ENCODE measurements around the gene CISD3.

Gene CISD3

GRCh38 chr17:38735161-38735997 is 5.2 kb downstream of the CISD3 start:
- Histone ChIP-seq H3K4me1 (ENCODE audit: control insufficient read depth, insufficient read depth, low read length) (peaks cover 5% of the 10 kb centered on the region), H3K27ac (ENCODE audit: extremely low read depth, low read depth, low read length) (no peak overlapping the region), H3K9me3 (ENCODE audit: control insufficient read depth, insufficient read depth, low read depth, low read length) (no peaks in the 10 kb centered on the region), H3K4me3 (ENCODE audit: low read depth, low read length) (no peak overlapping the region), H3K36me3 (ENCODE audit: control insufficient read depth in 2 of 2, insufficient read depth in 1 of 2, low read length in 2 of 2) (peaks cover 23 to 86% of the 10 kb centered on the region in 2 experiments)
- ChIA-PET CTCF (interaction anchor here (0.5 to 3.7 kb wide), 43 partner anchors 9 to 501 kb away, joined by 3 to 60 read pairs (median 4); partner anchors contain the start of gene EPOP), POLR2A (interaction anchor here (0.5 to 3.2 kb wide), 16 partner anchors 9 to 63 kb away, joined by 3 to 18 read pairs (median 4); partner anchors contain the start of genes PCGF2 and PSMB3)
- TF ChIP-seq KLF16 (tag by site-specific recombination; IDR thresholded peaks at IDR 0.05) (no peak), PRDM10 (tag by site-specific recombination; IDR thresholded peaks at IDR 0.05) (peak; percentile 45), ZNF248 (tag by site-specific recombination; IDR thresholded peaks at IDR 0.05) (no peak), ZFP41 (tag by site-specific recombination; IDR thresholded peaks at IDR 0.05; ENCODE audit: borderline replicate concordance) (no peak), ZNF148 (tag by site-specific recombination; IDR thresholded peaks at IDR 0.05; ENCODE audit: borderline replicate concordance) (no peak), PRDM6 (tag by site-specific recombination; IDR thresholded peaks at IDR 0.05) (no peak), ZBTB10 (tag by site-specific recombination; IDR thresholded peaks at IDR 0.05) (peak; percentile 85), ZNF473 (tag by site-specific recombination; IDR thresholded peaks at IDR 0.05) (no peak), ZNF518A (tag by site-specific recombination; conservative IDR thresholded peaks at IDR 0.05; ENCODE audit: low read depth) (no peak), ZNF529 (tag by site-specific recombination; IDR thresholded peaks at IDR 0.05; ENCODE audit: insufficient replicate concordance) (no peak), ZFP69B (tag by site-specific recombination; IDR thresholded peaks at IDR 0.05) (peak; percentile 95), ZNF280C (tag by site-specific recombination; IDR thresholded peaks at IDR 0.05) (no peak), EGR2 (tag by site-specific recombination; IDR thresholded peaks at IDR 0.05; ENCODE audit: low read depth) (peak; percentile 91), ZNF658 (tag by site-specific recombination; IDR thresholded peaks at IDR 0.05) (no peak), INSM2 (tag by site-specific recombination; IDR thresholded peaks at IDR 0.05) (no peak)

Measured in HEK293 (cell line).